Activated naive CD8-positive, alpha-beta T cell treated with anti-CD3 and anti-CD28 coated beads, Interleukin-2, amount 10 ng/mL, durations not matched to agents 7 days and 5 days (primary cell): ENCODE measurements around the gene CEP112. TPM values are rescaled to one million over a fixed set of nuclear protein-coding genes. Genes with fewer than 3 reads are reported as not detected.
"Not testable (repeated sequence)": the region's sequence is repeated elsewhere in the genome, so short reads cannot be mapped to it uniquely, and the experiment has no call there.

Experiments
- ATAC-seq: fragments of 150-1000 bp; cut with Tn5 transposase; one replicate; pipeline ENCODE4 v1.10.0; 2021; ENCODE audit warnings: low read depth, moderate library complexity
- POLR2A ChIA-PET: fragments of 350-600 bp; sonication (Branson Sonifier 250); formaldehyde crosslinking; loops from one replicate; lab custom pipeline; 2021; ENCODE audit warnings: antibody characterized with exemption; lab: Charles Lee
- DNase-seq: peaks from one replicate; pipeline ENCODE4 v3.0.0; 2021
- H3K27ac Mint-ChIP-seq: one replicate; pipeline ENCODE4 v1.8.0; 2022; ENCODE audit warnings: mild to moderate bottlenecking, mixed read lengths
- H3K27me3 Mint-ChIP-seq: one replicate; pipeline ENCODE4 v1.8.0; 2022; ENCODE audit warnings: mild to moderate bottlenecking, moderate library complexity, mixed read lengths
- H3K36me3 Mint-ChIP-seq: one replicate; pipeline ENCODE4 v1.8.0; 2021; ENCODE audit warnings: mild to moderate bottlenecking, mixed read lengths
- H3K4me1 Mint-ChIP-seq: one replicate; pipeline ENCODE4 v1.8.0; 2021; ENCODE audit warnings: mixed read lengths
- H3K4me3 Mint-ChIP-seq: one replicate; pipeline ENCODE4 v1.8.0; 2022; ENCODE audit warnings: mild to moderate bottlenecking, moderate library complexity, mixed read lengths
- H3K9me3 Mint-ChIP-seq: one replicate; pipeline ENCODE4 v1.8.0; 2021; ENCODE audit warnings: mixed read lengths
- total RNA-seq, 2 experiments: library from RNA; stranded (reverse); gene quantifications; one replicate each; pipeline ENCODE4 v1.2.3, GENCODE V29; 2021

CEP112 gene
- total RNA-seq, 2 experiments from 2014 or later: 2.1 to 3.8 TPM

- H3K4me3 Mint-ChIP-seq, POLR2A ChIA-PET, DNase-seq, H3K4me1 Mint-ChIP-seq, H3K27me3 Mint-ChIP-seq, ATAC-seq, H3K36me3 Mint-ChIP-seq, H3K27ac Mint-ChIP-seq: not testable (repeated sequence)
- H3K9me3 Mint-ChIP-seq: peaks cover 28% of the 10 kb centered on the region
These were observed 383.4 kb downstream of the CEP112 start for GRCh38 chr17:65808566-65808965.

GRCh38 chr17:65807361-65807760 is 384.6 kb downstream of the CEP112 start:
- no peak overlapping the region for H3K4me3 Mint-ChIP-seq
- POLR2A ChIA-PET: no interaction called here
- DNase-seq: no peak
- no peak overlapping the region for H3K27ac Mint-ChIP-seq
- ATAC-seq: no peak
- H3K9me3 Mint-ChIP-seq: peaks cover 28% of the 10 kb centered on the region
- peaks cover 2% of the 10 kb centered on the region for H3K27me3 Mint-ChIP-seq
- H3K36me3 Mint-ChIP-seq: no peaks in the 10 kb centered on the region
- no peaks in the 10 kb centered on the region for H3K4me1 Mint-ChIP-seq

GRCh38 chr17:65801513-65801912 is 390.4 kb downstream of the CEP112 start:
- no peak for DNase-seq
- POLR2A ChIA-PET: no interaction called here
- H3K27me3 Mint-ChIP-seq: peaks cover 2% of the 10 kb centered on the region
- H3K4me3 Mint-ChIP-seq: no peak overlapping the region
- no peaks in the 10 kb centered on the region for H3K36me3 Mint-ChIP-seq
- peaks cover 8% of the 10 kb centered on the region for H3K9me3 Mint-ChIP-seq
- no peak for ATAC-seq
- H3K27ac Mint-ChIP-seq: no peak overlapping the region
- H3K4me1 Mint-ChIP-seq: no peaks in the 10 kb centered on the region

GRCh38 chr17:65800655-65801054 is 391.3 kb downstream of the CEP112 start:
- Mint-ChIP-seq H3K27me3 (no peaks in the 10 kb centered on the region), H3K4me3 (no peak overlapping the region), H3K9me3 (peaks cover 6% of the 10 kb centered on the region), H3K4me1 (no peaks in the 10 kb centered on the region), H3K27ac (no peak overlapping the region), H3K36me3 (no peaks in the 10 kb centered on the region)
- POLR2A ChIA-PET: no interaction called here
- ATAC-seq: no peak
- no peak for DNase-seq

- POLR2A ChIA-PET: no interaction called here
- no peak overlapping the region for H3K4me3 Mint-ChIP-seq
- no peak overlapping the region for H3K27ac Mint-ChIP-seq
- H3K27me3 Mint-ChIP-seq: no peaks in the 10 kb centered on the region
- peaks cover 3% of the 10 kb centered on the region for H3K9me3 Mint-ChIP-seq
- ATAC-seq (no peak), DNase-seq (no peak)
- H3K36me3 Mint-ChIP-seq: no peaks in the 10 kb centered on the region
- H3K4me1 Mint-ChIP-seq: no peaks in the 10 kb centered on the region
These were observed 392.1 kb downstream of the CEP112 start for GRCh38 chr17:65799869-65800268.

- POLR2A ChIA-PET: no interaction called here
- no peak overlapping the region for H3K4me3 Mint-ChIP-seq
- DNase-seq (no peak), ATAC-seq (no peak)
- peaks cover 3% of the 10 kb centered on the region for H3K9me3 Mint-ChIP-seq
- H3K27me3 Mint-ChIP-seq: peaks cover 2% of the 10 kb centered on the region
- H3K36me3 Mint-ChIP-seq: no peaks in the 10 kb centered on the region
- no peaks in the 10 kb centered on the region for H3K4me1 Mint-ChIP-seq
- H3K27ac Mint-ChIP-seq: no peak overlapping the region
These were observed 392.5 kb downstream of the CEP112 start for GRCh38 chr17:65799454-65799853.

GRCh38 chr17:65797809-65798208 is 394.1 kb downstream of the CEP112 start:
- POLR2A ChIA-PET: no interaction called here
- Mint-ChIP-seq H3K27me3 (peaks cover 4% of the 10 kb centered on the region), H3K4me3 (no peak overlapping the region), H3K4me1 (no peaks in the 10 kb centered on the region), H3K27ac (no peak overlapping the region), H3K9me3 (peaks cover 3% of the 10 kb centered on the region), H3K36me3 (no peaks in the 10 kb centered on the region)
- no peak for DNase-seq
- ATAC-seq: no peak

GRCh38 chr17:65797101-65797500 is 394.8 kb downstream of the CEP112 start:
- Mint-ChIP-seq H3K4me1 (no peaks in the 10 kb centered on the region), H3K27me3 (peaks cover 7% of the 10 kb centered on the region), H3K36me3 (no peaks in the 10 kb centered on the region), H3K27ac (no peak overlapping the region), H3K9me3 (peaks cover 3% of the 10 kb centered on the region), H3K4me3 (no peak overlapping the region)
- ATAC-seq: no peak
- no peak for DNase-seq
- POLR2A ChIA-PET: interaction anchor here (0.6 kb wide), 1 partner anchor 10 kb away, joined by 3 read pairs; no protein-coding TSS in a partner anchor

GRCh38 chr17:65794572-65794971 is 397.4 kb downstream of the CEP112 start:
- no peak overlapping the region for H3K4me3 Mint-ChIP-seq

GRCh38 chr17:65790241-65790640 is 401.7 kb downstream of the CEP112 start:
- Mint-ChIP-seq H3K4me3 (no peak overlapping the region), H3K27ac (no peak overlapping the region), H3K9me3 (no peaks in the 10 kb centered on the region), H3K27me3 (peaks cover 18% of the 10 kb centered on the region), H3K36me3 (no peaks in the 10 kb centered on the region), H3K4me1 (no peaks in the 10 kb centered on the region)
- ATAC-seq: no peak
- POLR2A ChIA-PET: no interaction called here
- no peak for DNase-seq

More at GRCh38 chr17:65794572-65794971, 397.4 kb downstream of the CEP112 start:
- ATAC-seq (no peak), DNase-seq (no peak)
- POLR2A ChIA-PET: no interaction called here
- no peaks in the 10 kb centered on the region for H3K9me3 Mint-ChIP-seq
- no peaks in the 10 kb centered on the region for H3K4me1 Mint-ChIP-seq
- H3K36me3 Mint-ChIP-seq: no peaks in the 10 kb centered on the region
- no peak overlapping the region for H3K27ac Mint-ChIP-seq
- H3K27me3 Mint-ChIP-seq: peaks cover 9% of the 10 kb centered on the region

GRCh38 chr17:65787503-65787902 is 404.4 kb downstream of the CEP112 start:
- Mint-ChIP-seq H3K36me3 (no peaks in the 10 kb centered on the region), H3K27ac (no peak overlapping the region), H3K9me3 (no peaks in the 10 kb centered on the region), H3K27me3 (peaks cover 14% of the 10 kb centered on the region), H3K4me1 (no peaks in the 10 kb centered on the region), H3K4me3 (no peak overlapping the region)
- POLR2A ChIA-PET: no interaction called here
- ATAC-seq: no peak
- no peak for DNase-seq

- no peak for ATAC-seq
These were observed 405.5 kb downstream of the CEP112 start for GRCh38 chr17:65786479-65786878.

GRCh38 chr17:65785109-65785508 is 406.8 kb downstream of the CEP112 start:
- no peak for ATAC-seq
- no peaks in the 10 kb centered on the region for H3K9me3 Mint-ChIP-seq
- H3K4me3 Mint-ChIP-seq: no peak overlapping the region
- DNase-seq: no peak
- no peak overlapping the region for H3K27ac Mint-ChIP-seq
- peaks cover 14% of the 10 kb centered on the region for H3K27me3 Mint-ChIP-seq
- H3K4me1 Mint-ChIP-seq: no peaks in the 10 kb centered on the region
- POLR2A ChIA-PET: no interaction called here
- no peaks in the 10 kb centered on the region for H3K36me3 Mint-ChIP-seq

More at GRCh38 chr17:65786479-65786878, 405.5 kb downstream of the CEP112 start:
- Mint-ChIP-seq H3K36me3 (no peaks in the 10 kb centered on the region), H3K27ac (no peak overlapping the region), H3K9me3 (no peaks in the 10 kb centered on the region), H3K27me3 (peaks cover 10% of the 10 kb centered on the region), H3K4me1 (no peaks in the 10 kb centered on the region), H3K4me3 (no peak overlapping the region)
- POLR2A ChIA-PET: interaction anchor here (0.7 kb wide), 1 partner anchor 11 kb away, joined by 3 read pairs; no protein-coding TSS in a partner anchor
- DNase-seq: no peak

GRCh38 chr17:65783845-65784334 is 408.0 kb downstream of the CEP112 start:
- ATAC-seq (no peak), DNase-seq (no peak)
- Mint-ChIP-seq H3K4me3 (no peak overlapping the region), H3K9me3 (no peaks in the 10 kb centered on the region), H3K4me1 (no peaks in the 10 kb centered on the region), H3K27ac (no peak overlapping the region), H3K36me3 (no peaks in the 10 kb centered on the region), H3K27me3 (peaks cover 15% of the 10 kb centered on the region)
- POLR2A ChIA-PET: no interaction called here
